Small intestine (tissue), 7 donors: Measurements from ENCODE around the gene MALRD1. TPM values are rescaled to one million over a fixed set of nuclear protein-coding genes. Genes with fewer than 3 reads are reported as not detected.

ENCODE experiments used
- DNase-seq, 2 donors: peaks; one replicate each; pipeline versions ENCODE4 v3.0.0 to v3.0.0-alpha.2; 2013
- FAIRE-seq: peaks from 2 replicates; lab custom pipeline; 2012; peaks lifted over from hg19 to GRCh38; lab: Jason Lieb, UNC
- H3K27ac ChIP-seq, 3 donors: one replicate each; pipeline ENCODE4 v1.5.1; 2013; ENCODE audit warnings: low read length in 2 of 3, mild to moderate bottlenecking in 2 of 3, control low read depth in 1 of 3, inconsistent platforms in 1 of 3, low read depth in 1 of 3, moderate library complexity in 1 of 3
- H3K27me3 ChIP-seq, 3 donors: one replicate each; pipeline ENCODE4 v1.6.1; 2013; ENCODE audit warnings: low read length in 3 of 3, inconsistent platforms in 1 of 3; ENCODE audit not compliant: control insufficient read depth in 3 of 3, insufficient read depth in 3 of 3
- H3K36me3 ChIP-seq, 3 donors: one replicate each; pipeline ENCODE4 v1.6.1; 2013; ENCODE audit warnings: low read length in 3 of 3, inconsistent platforms in 1 of 3, low read depth in 1 of 3, mild to moderate bottlenecking in 1 of 3, moderate library complexity in 1 of 3; ENCODE audit not compliant: control insufficient read depth in 3 of 3, insufficient read depth in 2 of 3
- H3K4me1 ChIP-seq, 3 donors: one replicate each; pipeline ENCODE4 v1.6.1; 2013; ENCODE audit warnings: low read length in 2 of 3, inconsistent platforms in 1 of 3, low read depth in 1 of 3, mild to moderate bottlenecking in 1 of 3, moderate library complexity in 1 of 3; ENCODE audit not compliant: control insufficient read depth in 3 of 3, insufficient read depth in 2 of 3
- H3K4me3 ChIP-seq, 3 donors: one replicate each; pipeline ENCODE4 v1.5.1; 2013; ENCODE audit warnings: low read length in 3 of 3, control low read depth in 1 of 3, inconsistent platforms in 1 of 3, low read depth in 1 of 3, mild to moderate bottlenecking in 1 of 3, moderate library complexity in 1 of 3
- H3K9me3 ChIP-seq, 2 donors: one replicate each; pipeline ENCODE4 v1.6.1; 2013; ENCODE audit warnings: low read depth in 1 of 2, low read length in 1 of 2; ENCODE audit not compliant: control insufficient read depth in 2 of 2, insufficient read depth in 1 of 2
- WGBS, 3 donors: extraction: QIAGEN DNeasy Blood & Tissue Kit; methylation state at CpG; one replicate each; pipeline ENCODE4 v1.1.7; 2013; 5-methylcytosine and 5-hydroxymethylcytosine counted together
- polyA plus RNA-seq, 4 donors: library from polyadenylated mRNA; stranded (reverse) in 3 of 4; unstranded in 1 of 4; fragments of 200-250 nt in 3 of 4; fragments of 120-200 nt in 1 of 4; gene quantifications; one replicate each; pipeline versions ENCODE4 v1.2.1 to v1.2.3, GENCODE V29; 2013
- donor health status: healthy with polysubstance abuse.
- donor health status: control.
- donor health status: control.
- donor health status: Bipolar disorder and iron deficiency.
- donor health status: healthy.

Gene MALRD1
- polyA plus RNA-seq, 4 donors: 21.2 to 201 (median 35.0) TPM

DNA sequence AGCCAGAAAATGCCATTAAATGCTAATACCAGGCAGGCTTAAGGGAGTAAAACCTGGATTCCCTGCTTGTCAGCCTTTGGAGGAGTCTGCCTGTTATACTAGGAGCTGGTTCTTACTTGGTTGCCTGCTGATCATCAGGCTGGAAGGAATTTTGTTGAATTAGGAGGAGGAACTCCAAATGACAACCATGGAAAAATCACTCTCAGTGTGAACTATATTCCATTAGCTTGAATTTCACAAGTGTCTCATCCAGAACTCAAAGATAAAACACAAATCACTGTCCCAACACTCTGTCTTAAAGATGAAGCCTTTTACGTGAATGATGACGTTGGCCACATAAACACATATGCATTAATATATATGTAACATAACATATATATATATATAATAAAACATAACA, 528.8 kb downstream of the MALRD1 start:
- Histone ChIP-seq H3K36me3 (peaks cover 0 to 7% (median 0%) of the 10 kb centered on the region in 3 donors), H3K27ac (no peak overlapping the region), H3K4me3 (no peak overlapping the region), H3K27me3 (no peaks in the 10 kb centered on the region), H3K4me1 (no peaks in the 10 kb centered on the region), H3K9me3 (no peaks in the 10 kb centered on the region)
- WGBS, 3 donors: 73 to 99% (median 89%) methylated on average over 2 of the region's 2 CpGs
- FAIRE-seq (no peak), DNase-seq (no peak)

GRCh38 chr10:19577807-19578206, 529.2 kb downstream of the MALRD1 start:
- no peak for DNase-seq
- Histone ChIP-seq H3K9me3 (no peaks in the 10 kb centered on the region), H3K36me3 (peaks cover 0 to 7% (median 0%) of the 10 kb centered on the region in 3 donors), H3K27me3 (no peaks in the 10 kb centered on the region), H3K4me3 (no peak overlapping the region), H3K4me1 (no peaks in the 10 kb centered on the region), H3K27ac (no peak overlapping the region)
- FAIRE-seq: no peak
- WGBS, 3 donors: 33 to 39% (median 37%) methylated on average over 1 of the region's 1 CpG

GRCh38 chr10:19578571-19578970, 530.0 kb downstream of the MALRD1 start:
- H3K36me3 ChIP-seq: peaks cover 0 to 3% (median 0%) of the 10 kb centered on the region in 3 donors
- DNase-seq (no peak), FAIRE-seq (no peak)
- H3K4me1 ChIP-seq: no peaks in the 10 kb centered on the region
- no peaks in the 10 kb centered on the region for H3K27me3 ChIP-seq
- 85 to 94% (median 88%) methylated on average over 6 of the region's 6 CpGs for WGBS, 3 donors
- H3K9me3 ChIP-seq: no peaks in the 10 kb centered on the region
- H3K27ac ChIP-seq: no peak overlapping the region
- no peak overlapping the region for H3K4me3 ChIP-seq

DNA sequence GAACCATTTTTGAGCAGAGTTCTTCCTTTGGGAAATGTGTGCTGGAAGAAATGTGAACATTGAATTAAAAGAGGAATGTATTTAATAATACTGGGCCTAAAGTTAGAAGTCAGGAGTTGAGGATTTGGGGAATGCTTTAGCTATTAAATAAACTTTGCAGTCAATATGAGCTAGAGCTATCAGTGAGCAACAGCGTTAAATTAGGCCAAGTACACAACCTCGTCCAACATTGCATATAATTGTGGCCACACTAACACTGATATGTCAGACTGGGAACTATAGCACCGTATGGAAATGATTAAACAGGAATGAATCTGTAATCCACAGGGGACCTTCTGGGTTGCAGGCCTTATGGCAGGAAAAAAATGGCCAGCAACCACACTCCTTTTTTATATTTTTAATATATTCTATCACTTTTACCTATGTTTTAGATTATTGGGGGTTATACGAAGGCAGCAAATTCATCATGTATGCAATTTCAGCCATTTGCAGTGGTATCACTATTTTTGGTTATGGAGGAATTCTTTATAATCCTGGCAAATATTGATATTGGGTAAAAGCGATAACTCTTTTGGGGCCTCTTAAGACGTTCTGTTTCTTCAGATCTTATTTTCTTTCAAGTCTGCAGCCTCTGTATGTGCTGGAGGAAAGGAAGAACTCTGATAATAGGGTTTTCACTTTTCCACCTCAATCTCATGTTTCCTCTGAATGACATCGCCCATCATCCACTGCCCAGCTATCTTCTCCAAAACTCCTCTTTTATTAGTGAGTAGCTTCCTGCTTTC, 531.4 kb downstream of the MALRD1 start:
- DNase-seq (no peak), FAIRE-seq (no peak)
- H3K9me3 ChIP-seq: no peaks in the 10 kb centered on the region
- H3K27me3 ChIP-seq: no peaks in the 10 kb centered on the region
- no peak overlapping the region for H3K4me3 ChIP-seq
- H3K36me3 ChIP-seq: peaks cover 0 to 3% (median 0%) of the 10 kb centered on the region in 3 donors
- 83 to 84% (median 84%) methylated on average over 7 of the region's 7 CpGs for WGBS, 3 donors
- H3K4me1 ChIP-seq: no peaks in the 10 kb centered on the region
- H3K27ac ChIP-seq: no peak overlapping the region

GRCh38 chr10:19580691-19581090, 532.1 kb downstream of the MALRD1 start:
- Histone ChIP-seq H3K4me1 (no peaks in the 10 kb centered on the region), H3K27ac (no peak overlapping the region), H3K9me3 (no peaks in the 10 kb centered on the region), H3K36me3 (peaks cover 0 to 3% (median 0%) of the 10 kb centered on the region in 3 donors), H3K27me3 (no peaks in the 10 kb centered on the region), H3K4me3 (no peak overlapping the region)
- 79 to 93% (median 79%) methylated on average over 1 of the region's 1 CpG for WGBS, 3 donors
- DNase-seq (no peak), FAIRE-seq (no peak)

DNA sequence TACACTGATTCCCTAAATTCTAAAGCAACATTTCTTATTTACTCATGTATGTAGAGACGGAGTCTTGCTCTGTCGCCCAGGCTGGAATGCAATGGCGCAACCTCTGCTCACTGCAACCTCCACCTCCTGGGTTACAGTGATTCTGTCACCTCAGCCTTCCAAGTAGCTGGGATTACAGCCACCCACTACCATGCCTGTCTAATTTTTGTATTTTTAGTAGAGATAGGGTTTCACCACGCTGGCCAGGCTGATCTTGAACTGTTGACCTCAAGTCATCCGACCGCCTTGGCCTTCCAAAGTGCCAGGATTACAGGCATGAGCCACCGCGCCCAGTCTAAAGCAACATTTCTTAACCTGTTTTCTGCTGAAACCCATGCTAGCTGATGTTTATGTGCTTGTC, 540.0 kb downstream of the MALRD1 start:
- no peaks in the 10 kb centered on the region for H3K9me3 ChIP-seq
- H3K36me3 ChIP-seq: peaks cover 0 to 7% (median 0%) of the 10 kb centered on the region in 3 donors
- no peak overlapping the region for H3K4me3 ChIP-seq
- WGBS, 3 donors: 76 to 83% (median 76%) methylated on average over 8 of the region's 8 CpGs
- no peaks in the 10 kb centered on the region for H3K4me1 ChIP-seq
- DNase-seq (no peak), FAIRE-seq (no peak)
- H3K27ac ChIP-seq: no peak overlapping the region
- H3K27me3 ChIP-seq: no peaks in the 10 kb centered on the region

GRCh38 chr10:19592276-19592675, 543.7 kb downstream of the MALRD1 start:
- peak in 1 of 2 donors; percentile 30 for DNase-seq
- WGBS, 3 donors: 87 to 94% (median 91%) methylated on average over 5 of the region's 5 CpGs
- Histone ChIP-seq H3K4me3 (no peak overlapping the region), H3K36me3 (peaks cover 0 to 11% (median 5%) of the 10 kb centered on the region in 3 donors), H3K27ac (no peak overlapping the region), H3K27me3 (no peaks in the 10 kb centered on the region), H3K4me1 (no peaks in the 10 kb centered on the region), H3K9me3 (no peaks in the 10 kb centered on the region)
- no peak for FAIRE-seq

DNA sequence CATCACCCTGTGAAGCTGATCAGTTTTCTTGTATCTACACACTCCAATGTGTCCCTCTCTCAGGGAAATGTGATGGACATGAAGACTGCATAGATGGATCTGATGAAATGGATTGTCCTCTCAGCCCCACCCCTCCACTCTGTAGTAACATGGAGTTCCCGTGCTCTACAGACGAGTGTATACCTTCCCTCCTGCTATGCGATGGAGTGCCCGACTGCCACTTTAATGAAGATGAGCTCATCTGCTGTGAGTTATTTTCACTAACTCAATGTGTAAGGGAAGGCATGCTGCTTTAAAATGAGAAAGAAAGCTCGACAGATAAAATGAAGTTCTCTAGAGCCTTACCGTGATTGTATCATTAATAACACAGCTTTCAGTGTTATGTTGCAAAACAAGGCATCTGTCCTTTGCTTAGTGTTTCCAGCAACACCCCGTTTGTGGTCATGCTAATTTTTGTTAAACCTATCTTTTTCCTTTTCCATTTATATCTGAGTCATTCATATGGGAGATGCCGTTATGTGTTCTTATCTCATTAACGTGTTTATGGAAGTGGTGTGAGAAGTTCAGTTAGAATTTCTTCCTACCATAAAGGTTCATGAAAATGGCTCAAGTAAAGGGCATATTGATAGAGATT, 546.7 kb downstream of the MALRD1 start:
- 88 to 90% (median 88%) methylated on average over 9 of the region's 9 CpGs for WGBS, 3 donors
- FAIRE-seq (no peak), DNase-seq (no peak)
- no peaks in the 10 kb centered on the region for H3K9me3 ChIP-seq
- no peaks in the 10 kb centered on the region for H3K4me1 ChIP-seq
- no peaks in the 10 kb centered on the region for H3K27me3 ChIP-seq
- no peak overlapping the region for H3K27ac ChIP-seq
- peaks cover 0 to 11% (median 5%) of the 10 kb centered on the region in 3 donors for H3K36me3 ChIP-seq
- no peak overlapping the region for H3K4me3 ChIP-seq
